GM13976 (cell line): Measurements from ENCODE around the gene TMEM184B.

Source experiments
- DNase-seq: peaks from one replicate; pipeline ENCODE4 v3.0.0; 2012; ENCODE audit warnings: low spot score
- in situ Hi-C: fragments of 300-500 bp; cut with MboI; formaldehyde crosslinking; loops from one replicate; pipeline ENCODE4 v1.12.0; 2022; ENCODE audit warnings: low sequenced_read_pairs, mixed read lengths, inconsistent platforms; ENCODE audit not compliant: unreplicated experiment
- TF ChIP-seq, protein P1 (sequence below): IDR thresholded peaks from 2 replicates; pipeline ENCODE4 v1.5.1; 2012; ENCODE audit warnings: borderline replicate concordance, mild to moderate bottlenecking; ENCODE audit not compliant: insufficient read depth; ENCODE audit errors: extremely low read depth, missing control alignments, control extremely low read depth

Gene TMEM184B

DNA sequence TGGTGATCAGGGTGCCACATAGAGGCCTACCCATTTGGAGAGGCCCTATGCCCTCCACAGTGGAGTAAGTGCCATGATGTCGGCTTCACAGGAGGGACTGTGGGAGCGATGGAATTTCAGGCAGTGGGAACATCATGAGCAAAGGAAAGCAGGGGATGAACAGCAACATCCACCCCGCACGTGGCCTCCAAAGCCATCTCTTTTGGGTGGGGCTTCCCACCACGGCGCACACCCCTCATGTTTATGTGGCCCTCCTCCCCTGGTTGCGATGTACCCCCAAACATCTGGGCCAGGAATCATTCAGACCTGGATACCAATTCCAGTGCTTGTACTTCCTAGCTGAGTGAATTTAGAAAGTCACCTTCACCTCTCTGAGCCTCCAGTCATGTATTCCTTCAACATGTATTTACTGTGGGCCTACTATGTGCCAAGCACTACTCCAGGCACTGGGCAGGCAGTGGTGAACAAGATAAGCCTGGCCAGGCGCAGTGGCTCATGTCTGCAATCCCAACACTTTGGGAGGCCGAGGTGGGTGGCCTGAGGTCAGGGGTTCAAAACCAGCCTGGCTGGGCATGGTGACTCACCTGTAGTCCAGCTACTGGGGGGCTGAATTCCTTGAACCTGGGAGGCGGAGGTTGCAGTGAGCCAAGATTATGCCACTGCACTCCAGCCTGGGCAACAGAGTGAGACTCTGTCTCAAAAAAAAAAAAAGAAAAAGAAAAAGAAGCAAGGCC is 72.8 kb downstream of the TMEM184B start:
- in situ Hi-C loops, result no loop called here
- no peak for DNase-seq
- TF ChIP-seq, protein P1, sequence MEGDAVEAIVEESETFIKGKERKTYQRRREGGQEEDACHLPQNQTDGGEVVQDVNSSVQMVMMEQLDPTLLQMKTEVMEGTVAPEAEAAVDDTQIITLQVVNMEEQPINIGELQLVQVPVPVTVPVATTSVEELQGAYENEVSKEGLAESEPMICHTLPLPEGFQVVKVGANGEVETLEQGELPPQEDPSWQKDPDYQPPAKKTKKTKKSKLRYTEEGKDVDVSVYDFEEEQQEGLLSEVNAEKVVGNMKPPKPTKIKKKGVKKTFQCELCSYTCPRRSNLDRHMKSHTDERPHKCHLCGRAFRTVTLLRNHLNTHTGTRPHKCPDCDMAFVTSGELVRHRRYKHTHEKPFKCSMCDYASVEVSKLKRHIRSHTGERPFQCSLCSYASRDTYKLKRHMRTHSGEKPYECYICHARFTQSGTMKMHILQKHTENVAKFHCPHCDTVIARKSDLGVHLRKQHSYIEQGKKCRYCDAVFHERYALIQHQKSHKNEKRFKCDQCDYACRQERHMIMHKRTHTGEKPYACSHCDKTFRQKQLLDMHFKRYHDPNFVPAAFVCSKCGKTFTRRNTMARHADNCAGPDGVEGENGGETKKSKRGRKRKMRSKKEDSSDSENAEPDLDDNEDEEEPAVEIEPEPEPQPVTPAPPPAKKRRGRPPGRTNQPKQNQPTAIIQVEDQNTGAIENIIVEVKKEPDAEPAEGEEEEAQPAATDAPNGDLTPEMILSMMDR, result no peak

DNA sequence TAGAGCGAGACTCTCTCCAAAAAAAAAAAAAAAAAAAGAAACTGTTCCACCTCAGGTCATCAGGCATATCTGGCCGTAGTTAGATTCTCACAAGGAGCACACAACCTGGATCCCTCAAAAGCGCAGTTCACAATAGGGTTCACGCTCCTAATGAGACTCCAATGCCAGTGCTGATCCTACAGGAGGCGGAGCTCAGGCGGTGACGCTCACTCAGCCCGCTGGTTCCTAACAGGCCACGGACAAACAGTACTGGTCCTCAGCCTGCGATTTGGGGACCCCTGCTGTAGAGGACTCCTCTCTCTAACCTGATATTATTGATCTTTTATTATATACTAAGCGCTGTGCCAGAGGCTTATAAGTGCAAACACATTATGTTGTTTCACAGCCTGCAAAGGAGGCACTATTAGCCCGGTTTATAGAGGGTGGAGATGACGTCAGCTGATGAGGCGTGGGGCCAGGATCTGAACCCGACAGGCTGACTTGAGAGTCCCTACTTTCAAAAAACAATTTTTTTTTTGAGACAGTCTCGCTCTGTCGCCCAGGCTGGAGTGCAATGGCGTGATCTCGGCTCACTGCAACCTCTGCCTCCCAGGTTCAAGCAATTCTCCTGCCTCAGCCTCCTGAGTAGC is 75.9 kb downstream of the TMEM184B start:
- TF ChIP-seq, protein P1, result no peak
- no peak for DNase-seq
- in situ Hi-C loops, result no loop called here

DNA sequence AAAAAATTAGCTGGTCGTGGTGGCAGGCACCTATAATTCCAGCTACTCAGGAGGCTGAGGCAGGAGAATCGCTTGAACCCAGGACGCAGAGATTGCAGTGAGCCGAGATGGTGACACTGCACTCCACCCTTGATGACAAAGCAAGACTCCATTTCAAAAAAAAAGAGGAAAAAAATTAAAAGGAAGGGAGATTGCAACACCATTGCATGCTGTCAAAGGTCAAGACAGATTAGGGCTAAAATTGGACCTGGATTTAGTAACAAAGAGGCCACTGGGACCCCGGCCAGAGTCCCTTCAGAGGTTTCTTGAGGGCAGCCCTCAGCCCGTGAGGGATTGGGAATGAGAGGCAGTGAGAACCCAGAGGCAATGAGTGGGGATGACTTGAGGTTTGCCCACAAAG is 79.2 kb downstream of the TMEM184B start:
- TF ChIP-seq, protein P1, result no peak
- in situ Hi-C loops, result no loop called here

GRCh38 chr22:38192475-38192863 is 80.3 kb downstream of the TMEM184B start:
- in situ Hi-C loops, result no loop called here
- no peak for DNase-seq
- TF ChIP-seq, protein P1, result no peak

More for the DNA sequence above, 79.2 kb downstream of the TMEM184B start:
- no peak for DNase-seq

- TF ChIP-seq, protein P1, result no peak
- no peak for DNase-seq
- in situ Hi-C loops, result no loop called here
Measured at GRCh38 chr22:38191731-38192474, 80.9 kb downstream of the TMEM184B start.

- no peak for DNase-seq
- TF ChIP-seq, protein P1, result no peak
- in situ Hi-C loops, result no loop called here
Measured at GRCh38 chr22:38191055-38191454, 81.8 kb downstream of the TMEM184B start.
